Measurements from ENCODE around the gene PIAS1. TPM values are rescaled to one million over a fixed set of nuclear protein-coding genes. Genes with fewer than 3 reads are reported as not detected.

Gene PIAS1
- total RNA-seq, 2 donors from 2014 or later = 76.7 to 81.9 TPM

DNA sequence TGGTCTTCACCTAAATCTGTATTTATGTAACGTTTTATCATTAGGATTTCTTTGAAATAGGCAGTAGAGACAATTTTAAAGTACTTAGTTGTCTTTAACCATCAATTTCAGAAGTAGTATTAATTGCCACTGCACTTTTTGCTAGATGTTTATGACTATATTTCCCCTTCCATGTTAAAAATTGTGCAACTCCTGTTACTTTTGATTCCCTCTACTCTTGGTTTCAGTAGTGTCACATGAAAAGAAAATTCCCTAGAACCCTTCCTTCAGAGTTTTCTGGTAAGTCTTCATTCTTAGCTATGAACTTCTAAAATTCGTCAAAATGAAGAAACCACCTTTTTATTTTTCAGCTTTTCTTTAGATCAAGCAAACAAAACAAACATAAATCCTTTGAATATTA lies 7.1 kb downstream of the PIAS1 start:
- H3K36me3 Mint-ChIP-seq (ENCODE audit: low read depth) = no peaks in the 10 kb centered on the region
- ATAC-seq (no peak), DNase-seq (no peak)
- no peak overlapping the region for H3K4me3 Mint-ChIP-seq
- no peaks in the 10 kb centered on the region for H3K9me3 ChIP-seq (ENCODE audit: control insufficient read depth, low read length, poor library complexity, severe bottlenecking)
- no peaks in the 10 kb centered on the region for H3K27me3 Mint-ChIP-seq
- H3K4me1 Mint-ChIP-seq = peaks cover 39% of the 10 kb centered on the region
- H3K27ac Mint-ChIP-seq = no peak overlapping the region

DNA sequence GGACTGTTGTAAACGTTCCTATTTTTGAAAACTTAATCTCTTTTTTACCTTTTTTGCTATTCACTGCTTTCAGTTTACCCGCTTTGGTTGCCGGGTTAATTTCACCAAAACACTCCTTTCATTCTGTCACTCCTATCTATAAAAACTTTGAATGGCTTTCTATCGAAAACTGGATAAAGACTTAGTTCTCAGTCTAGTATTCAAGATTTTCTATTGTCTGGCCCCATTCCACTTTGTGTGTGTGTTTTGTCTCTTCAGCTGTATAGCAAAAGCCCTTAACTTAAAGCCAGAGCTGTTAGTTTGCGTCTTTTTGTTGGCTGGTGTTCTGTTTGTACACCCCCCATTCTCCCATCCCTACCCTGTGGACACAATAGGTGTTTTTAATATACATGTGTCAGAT lies 7.5 kb downstream of the PIAS1 start:
- Mint-ChIP-seq H3K27me3 (no peaks in the 10 kb centered on the region), H3K4me1 (peaks cover 36% of the 10 kb centered on the region), H3K27ac (no peak overlapping the region), H3K36me3 (ENCODE audit: low read depth) (no peaks in the 10 kb centered on the region), H3K4me3 (peak overlapping the region; percentile 45)
- H3K9me3 ChIP-seq (ENCODE audit: control insufficient read depth, low read length, poor library complexity, severe bottlenecking) = no peaks in the 10 kb centered on the region
- DNase-seq (no peak), ATAC-seq (no peak)

DNA sequence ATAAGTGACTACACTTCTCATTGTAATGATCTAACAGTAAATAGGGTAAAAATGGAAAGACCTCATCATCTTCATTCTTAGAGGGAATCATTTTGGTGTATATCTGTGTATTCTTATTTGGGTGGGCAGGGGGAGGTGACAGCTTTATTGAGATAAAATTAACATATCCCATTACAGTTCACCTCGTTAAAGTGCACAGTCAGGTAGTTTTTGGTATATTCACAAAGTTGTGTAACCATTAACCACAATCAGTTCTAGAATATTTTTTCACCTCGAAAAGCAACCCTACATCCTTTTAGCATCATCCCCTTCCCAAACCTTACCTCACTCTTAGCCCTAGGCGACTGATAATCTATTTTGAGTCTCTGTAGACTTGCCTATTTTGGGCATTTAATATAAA lies 8.1 kb downstream of the PIAS1 start:
- DNase-seq (no peak), ATAC-seq (no peak)
- Mint-ChIP-seq H3K36me3 (ENCODE audit: low read depth) (no peaks in the 10 kb centered on the region), H3K4me3 (no peak overlapping the region), H3K4me1 (peaks cover 32% of the 10 kb centered on the region), H3K27me3 (no peaks in the 10 kb centered on the region), H3K27ac (peak overlapping the region; percentile 72)
- no peaks in the 10 kb centered on the region for H3K9me3 ChIP-seq (ENCODE audit: control insufficient read depth, low read length, poor library complexity, severe bottlenecking)

DNA sequence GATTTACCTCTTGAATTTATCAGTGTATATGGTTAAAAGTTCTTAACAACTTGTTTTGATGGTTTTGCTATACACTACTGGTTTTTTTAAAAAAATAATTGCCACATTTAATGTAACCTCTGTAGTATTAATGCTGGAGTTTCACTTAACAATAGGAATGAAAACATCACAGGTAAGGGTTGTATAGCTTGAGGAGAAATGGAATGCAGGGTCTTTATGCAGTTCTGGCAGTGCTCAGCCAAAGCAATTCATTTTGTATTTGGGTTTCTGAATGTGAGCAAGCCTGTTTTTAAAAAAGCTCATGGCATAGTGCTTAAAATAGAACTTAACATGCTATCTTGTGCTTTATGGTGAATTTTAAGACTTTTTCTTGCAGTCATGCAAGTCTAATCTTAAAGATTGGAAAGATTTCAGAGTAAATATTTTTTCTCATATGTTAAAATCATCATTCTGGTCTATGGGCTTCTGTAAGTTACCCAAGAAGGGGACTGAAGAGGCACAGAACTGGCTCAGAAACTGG lies 8.9 kb downstream of the PIAS1 start:
- no peaks in the 10 kb centered on the region for H3K9me3 ChIP-seq (ENCODE audit: control insufficient read depth, low read length, poor library complexity, severe bottlenecking)
- H3K27ac Mint-ChIP-seq = peak overlapping the region; percentile 72
- H3K27me3 Mint-ChIP-seq = no peaks in the 10 kb centered on the region

GRCh38 chr15:68063606-68064005 lies 9.5 kb downstream of the PIAS1 start:
- DNase-seq = no peak
- Mint-ChIP-seq H3K4me1 (peaks cover 23% of the 10 kb centered on the region), H3K36me3 (ENCODE audit: low read depth) (no peaks in the 10 kb centered on the region), H3K27me3 (no peaks in the 10 kb centered on the region), H3K27ac (no peak overlapping the region), H3K4me3 (no peak overlapping the region)
- no peak for ATAC-seq
- H3K9me3 ChIP-seq (ENCODE audit: control insufficient read depth, low read length, poor library complexity, severe bottlenecking) = no peaks in the 10 kb centered on the region

More for the DNA sequence above, 8.9 kb downstream of the PIAS1 start:
- no peak overlapping the region for H3K4me3 Mint-ChIP-seq
- H3K4me1 Mint-ChIP-seq = peaks cover 26% of the 10 kb centered on the region
- DNase-seq = no peak
- ATAC-seq = no peak
- no peaks in the 10 kb centered on the region for H3K36me3 Mint-ChIP-seq (ENCODE audit: low read depth)

- no peaks in the 10 kb centered on the region for H3K9me3 ChIP-seq (ENCODE audit: control insufficient read depth, low read length, poor library complexity, severe bottlenecking)
- peaks cover 62% of the 10 kb centered on the region for H3K4me1 Mint-ChIP-seq
- H3K36me3 Mint-ChIP-seq (ENCODE audit: low read depth) = peaks cover 2% of the 10 kb centered on the region
- no peaks in the 10 kb centered on the region for H3K27me3 Mint-ChIP-seq
- peak overlapping the region; percentile 17 for H3K27ac Mint-ChIP-seq
- ATAC-seq (no peak), DNase-seq (no peak)
- peak overlapping the region; percentile 25 for H3K4me3 Mint-ChIP-seq
Observed at GRCh38 chr15:68073576-68074288, 19.6 kb downstream of the PIAS1 start.

- DNase-seq (no peak), ATAC-seq (no peak)
- no peaks in the 10 kb centered on the region for H3K9me3 ChIP-seq (ENCODE audit: control insufficient read depth, low read length, poor library complexity, severe bottlenecking)
- Mint-ChIP-seq H3K36me3 (ENCODE audit: low read depth) (peaks cover 2% of the 10 kb centered on the region), H3K4me1 (peaks cover 54% of the 10 kb centered on the region), H3K4me3 (no peak overlapping the region), H3K27ac (peak overlapping the region; percentile 14), H3K27me3 (no peaks in the 10 kb centered on the region)
Observed at GRCh38 chr15:68075764-68076385, 21.8 kb downstream of the PIAS1 start.

DNA sequence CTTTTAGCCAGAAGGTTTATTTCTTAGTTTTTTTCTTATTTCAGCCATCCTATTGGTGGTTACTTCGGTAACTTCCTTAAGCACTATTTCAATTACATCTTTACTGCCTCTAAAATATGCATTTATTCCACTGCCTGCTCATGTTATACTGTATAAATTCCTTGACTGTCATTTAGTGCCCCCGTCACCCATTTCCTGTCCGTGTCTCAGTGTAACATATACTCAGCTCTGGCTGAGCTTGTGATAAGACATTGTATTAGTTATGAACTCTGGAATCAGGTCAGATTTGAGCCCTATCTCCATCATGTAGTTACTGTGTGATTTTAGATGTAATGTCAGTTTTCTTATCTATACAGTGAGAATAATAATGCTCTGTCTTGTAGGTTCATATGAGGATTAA lies 24.2 kb downstream of the PIAS1 start:
- no peaks in the 10 kb centered on the region for H3K27me3 Mint-ChIP-seq
- H3K36me3 Mint-ChIP-seq (ENCODE audit: low read depth) = no peaks in the 10 kb centered on the region
- H3K9me3 ChIP-seq (ENCODE audit: control insufficient read depth, low read length, poor library complexity, severe bottlenecking) = no peaks in the 10 kb centered on the region
- ATAC-seq (no peak), DNase-seq (no peak)
- H3K27ac Mint-ChIP-seq = no peak overlapping the region
- peaks cover 60% of the 10 kb centered on the region for H3K4me1 Mint-ChIP-seq
- H3K4me3 Mint-ChIP-seq = no peak overlapping the region

GRCh38 chr15:68080334-68080733 lies 26.2 kb downstream of the PIAS1 start:
- Mint-ChIP-seq H3K27ac (no peak overlapping the region), H3K4me1 (peaks cover 62% of the 10 kb centered on the region), H3K27me3 (no peaks in the 10 kb centered on the region), H3K36me3 (ENCODE audit: low read depth) (no peaks in the 10 kb centered on the region), H3K4me3 (peak overlapping the region; percentile 28)
- DNase-seq (no peak), ATAC-seq (no peak)
- H3K9me3 ChIP-seq (ENCODE audit: control insufficient read depth, low read length, poor library complexity, severe bottlenecking) = no peaks in the 10 kb centered on the region

DNA sequence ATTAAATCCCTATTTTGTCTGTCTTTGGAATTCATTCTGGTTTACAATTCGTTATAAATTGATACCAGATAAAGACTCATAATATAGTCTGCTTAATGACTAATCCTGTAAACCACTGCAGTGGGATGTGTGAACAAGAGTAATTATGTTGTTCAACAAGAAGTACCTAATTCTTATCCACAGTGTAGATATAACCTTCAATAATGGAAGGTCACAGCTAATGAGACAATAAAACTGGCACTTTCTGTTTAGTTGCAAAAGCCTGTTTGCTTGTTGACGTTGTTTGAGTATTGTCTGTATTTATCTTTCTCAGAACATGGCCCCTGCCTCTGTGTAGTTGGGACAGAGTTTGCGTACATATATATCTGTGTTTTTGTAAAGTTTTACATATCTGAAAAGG lies 26.7 kb downstream of the PIAS1 start:
- no peak overlapping the region for H3K4me3 Mint-ChIP-seq
- no peaks in the 10 kb centered on the region for H3K27me3 Mint-ChIP-seq
- no peak for DNase-seq
- no peak overlapping the region for H3K27ac Mint-ChIP-seq
- ATAC-seq = no peak
- H3K9me3 ChIP-seq (ENCODE audit: control insufficient read depth, low read length, poor library complexity, severe bottlenecking) = no peaks in the 10 kb centered on the region
- no peaks in the 10 kb centered on the region for H3K36me3 Mint-ChIP-seq (ENCODE audit: low read depth)
- peaks cover 61% of the 10 kb centered on the region for H3K4me1 Mint-ChIP-seq

DNA sequence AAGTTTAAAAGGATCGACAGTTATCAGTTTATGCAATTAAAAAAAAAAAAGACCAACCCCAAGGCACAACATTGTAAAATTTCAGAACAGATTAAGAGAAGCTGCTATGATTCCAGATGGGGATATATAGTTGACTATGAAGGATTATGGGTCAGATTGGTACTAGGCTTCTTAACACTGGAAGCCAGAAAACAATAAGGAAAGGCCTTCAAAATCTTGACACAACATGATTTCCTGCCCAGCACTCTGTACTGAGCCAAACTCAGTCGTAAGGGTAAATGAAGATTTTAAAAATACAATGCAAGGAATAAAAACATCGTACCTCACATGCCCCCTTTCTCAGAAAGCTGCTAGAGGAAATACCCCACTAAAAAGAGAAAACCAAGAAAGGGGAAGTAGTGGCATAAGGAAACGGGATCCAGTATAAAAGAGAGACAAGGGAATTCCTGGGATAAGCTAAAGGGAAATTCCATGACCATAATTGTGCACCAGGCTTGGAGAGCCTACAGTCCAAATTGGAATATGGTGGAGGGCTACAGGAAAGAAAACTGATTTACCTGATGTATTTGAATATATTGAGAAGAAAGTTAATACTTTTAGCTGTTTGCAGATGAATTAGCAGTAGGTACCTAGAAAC lies 27.9 kb downstream of the PIAS1 start:
- DNase-seq = no peak
- H3K4me3 Mint-ChIP-seq = no peak overlapping the region
- peaks cover 53% of the 10 kb centered on the region for H3K4me1 Mint-ChIP-seq
- H3K36me3 Mint-ChIP-seq (ENCODE audit: low read depth) = peaks cover 3% of the 10 kb centered on the region
- no peaks in the 10 kb centered on the region for H3K9me3 ChIP-seq (ENCODE audit: control insufficient read depth, low read length, poor library complexity, severe bottlenecking)
- ATAC-seq = no peak
- no peaks in the 10 kb centered on the region for H3K27me3 Mint-ChIP-seq
- H3K27ac Mint-ChIP-seq = peak overlapping the region; percentile 63

GRCh38 chr15:68082735-68083134 lies 28.6 kb downstream of the PIAS1 start:
- H3K9me3 ChIP-seq (ENCODE audit: control insufficient read depth, low read length, poor library complexity, severe bottlenecking) = no peaks in the 10 kb centered on the region
- Mint-ChIP-seq H3K27ac (peak overlapping the region; percentile 63), H3K27me3 (no peaks in the 10 kb centered on the region), H3K4me1 (peaks cover 45% of the 10 kb centered on the region), H3K36me3 (ENCODE audit: low read depth) (peaks cover 3% of the 10 kb centered on the region), H3K4me3 (no peak overlapping the region)
- ATAC-seq = no peak
- no peak for DNase-seq

GRCh38 chr15:68083463-68083862 lies 29.3 kb downstream of the PIAS1 start:
- H3K4me3 Mint-ChIP-seq = no peak overlapping the region
- no peaks in the 10 kb centered on the region for H3K27me3 Mint-ChIP-seq
- H3K4me1 Mint-ChIP-seq = peaks cover 39% of the 10 kb centered on the region
- H3K27ac Mint-ChIP-seq = no peak overlapping the region
- ATAC-seq = no peak
- no peaks in the 10 kb centered on the region for H3K9me3 ChIP-seq (ENCODE audit: control insufficient read depth, low read length, poor library complexity, severe bottlenecking)
- no peak for DNase-seq
- H3K36me3 Mint-ChIP-seq (ENCODE audit: low read depth) = peaks cover 3% of the 10 kb centered on the region

All from T-helper 17 cell (primary cell).